Mucosa of descending colon (tissue), 3 donors: ENCODE measurements around the gene DOK6. TPM values are rescaled to one million over a fixed set of nuclear protein-coding genes. Genes with fewer than 3 reads are reported as not detected.
"Not testable (repeated sequence)": the region's sequence is repeated elsewhere in the genome, so short reads cannot be mapped to it uniquely, and the experiment has no call there.

Source experiments
- ATAC-seq: fragments of 200-7000 bp; cut with Tn5 transposase; one replicate; pipeline ENCODE4 v1.9.1; 2020; ENCODE audit warnings: mild to moderate bottlenecking, moderate library complexity
- DNase-seq, 3 donors: peaks; one replicate each; pipeline ENCODE4 v3.0.0-alpha.2; 2020
- H3K36me3 ChIP-seq: fragments of 200-600 bp; one replicate; pipeline ENCODE4 v1.8.0; 2021; ENCODE audit warnings: low read depth, mild to moderate bottlenecking
- H3K4me1 ChIP-seq: fragments of 200-600 bp; one replicate; pipeline ENCODE4 v1.8.0; 2021; ENCODE audit warnings: low read depth, mild to moderate bottlenecking
- H3K4me3 ChIP-seq: fragments of 200-600 bp; one replicate; pipeline ENCODE4 v1.8.0; 2021; ENCODE audit warnings: mild to moderate bottlenecking
- H3K9me3 ChIP-seq: fragments of 200-600 bp; one replicate; pipeline ENCODE4 v1.8.0; 2021; ENCODE audit warnings: mild to moderate bottlenecking
- intact Hi-C, 2 donors: fragments of 100-400 bp; cut with DNase I in 1 of 2; cut with micrococcal nuclease in 1 of 2; formaldehyde crosslinking; loops; one replicate each; pipeline versions ENCODE4 v1.11.0 to v1.11.1; 2022; cut with DNase I, micrococcal nuclease
- total RNA-seq, 3 donors: library from RNA; stranded (reverse); fragmentation: NEBNext Ultra II Directional in 2 of 3; extraction: Animal tissue kit (Norgen Biotek cat#: 25700) in 2 of 3; gene quantifications; one replicate each; pipeline versions ENCODE4 v1.2.1 to v1.2.4, GENCODE V29; 2021 to 2023
- TF ChIP-seq, protein P1 (sequence below): fragments of 200-600 bp; IDR thresholded peaks from one replicate; pipeline ENCODE4 v1.8.0; 2022; ENCODE audit warnings: antibody characterized with exemption, mild to moderate bottlenecking
- donor health status: DM: no; HTN: no; CAD: no; lungs with moderate emphysema.
- donor health status: DM: no; HTN: no; CAD: no.
- donor health status: DM: no; HTN: yes; CAD: no.

DOK6 gene
- total RNA-seq, 3 donors from 2014 or later, result 0.12 to 2.2 (median 0.72) TPM

DNA sequence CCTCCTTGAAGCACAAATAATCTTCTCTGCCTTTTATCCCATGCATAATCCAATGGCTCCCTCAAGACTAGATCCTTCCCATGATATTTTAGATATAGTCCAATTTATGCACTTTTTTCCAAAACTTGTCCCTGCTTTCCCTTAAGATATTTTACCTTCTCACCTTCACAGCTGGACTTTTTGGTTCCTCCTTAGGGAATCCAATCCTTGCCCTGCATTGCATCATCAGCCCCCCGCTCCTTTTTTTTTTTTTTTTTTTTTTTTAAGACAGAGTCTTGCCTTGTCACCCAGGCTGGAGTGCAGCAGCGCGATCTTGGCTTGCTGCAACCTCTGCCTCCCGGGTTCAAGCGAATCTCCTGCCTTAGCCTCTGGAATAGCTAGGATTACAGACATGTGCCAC lies 250.6 kb downstream of the DOK6 start:
- intact Hi-C loops, result no loop called here
- DNase-seq (no peak), ATAC-seq (no peak)
- Histone ChIP-seq H3K4me1 (no peaks in the 10 kb centered on the region), H3K4me3 (no peak overlapping the region), H3K9me3 (no peaks in the 10 kb centered on the region), H3K36me3 (no peaks in the 10 kb centered on the region)
- TF ChIP-seq, protein P1, sequence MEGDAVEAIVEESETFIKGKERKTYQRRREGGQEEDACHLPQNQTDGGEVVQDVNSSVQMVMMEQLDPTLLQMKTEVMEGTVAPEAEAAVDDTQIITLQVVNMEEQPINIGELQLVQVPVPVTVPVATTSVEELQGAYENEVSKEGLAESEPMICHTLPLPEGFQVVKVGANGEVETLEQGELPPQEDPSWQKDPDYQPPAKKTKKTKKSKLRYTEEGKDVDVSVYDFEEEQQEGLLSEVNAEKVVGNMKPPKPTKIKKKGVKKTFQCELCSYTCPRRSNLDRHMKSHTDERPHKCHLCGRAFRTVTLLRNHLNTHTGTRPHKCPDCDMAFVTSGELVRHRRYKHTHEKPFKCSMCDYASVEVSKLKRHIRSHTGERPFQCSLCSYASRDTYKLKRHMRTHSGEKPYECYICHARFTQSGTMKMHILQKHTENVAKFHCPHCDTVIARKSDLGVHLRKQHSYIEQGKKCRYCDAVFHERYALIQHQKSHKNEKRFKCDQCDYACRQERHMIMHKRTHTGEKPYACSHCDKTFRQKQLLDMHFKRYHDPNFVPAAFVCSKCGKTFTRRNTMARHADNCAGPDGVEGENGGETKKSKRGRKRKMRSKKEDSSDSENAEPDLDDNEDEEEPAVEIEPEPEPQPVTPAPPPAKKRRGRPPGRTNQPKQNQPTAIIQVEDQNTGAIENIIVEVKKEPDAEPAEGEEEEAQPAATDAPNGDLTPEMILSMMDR, result no peak

DNA sequence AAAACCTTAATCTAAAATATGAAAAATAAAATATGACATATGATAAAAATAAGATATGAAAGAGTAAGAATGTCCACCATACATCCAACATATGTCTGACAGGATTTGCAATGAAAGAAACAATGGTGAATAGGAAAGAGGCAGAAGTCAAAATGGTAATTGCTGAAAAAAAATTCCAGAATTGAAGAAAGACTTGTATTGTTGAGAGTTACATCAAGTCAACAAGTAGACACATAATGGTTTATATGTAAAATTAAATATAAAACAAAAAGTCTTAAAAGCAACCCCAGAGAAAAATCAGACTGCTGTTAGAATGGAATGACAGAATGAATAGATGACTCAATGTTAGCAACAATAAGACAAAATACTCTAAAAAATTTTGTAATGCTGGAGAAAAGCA lies 255.1 kb downstream of the DOK6 start:
- Histone ChIP-seq H3K36me3 (no peaks in the 10 kb centered on the region), H3K4me3 (no peak overlapping the region), H3K4me1 (no peaks in the 10 kb centered on the region), H3K9me3 (no peaks in the 10 kb centered on the region)
- intact Hi-C loops, result no loop called here
- ATAC-seq (no peak), DNase-seq (no peak)
- TF ChIP-seq, protein P1, result no peak

DNA sequence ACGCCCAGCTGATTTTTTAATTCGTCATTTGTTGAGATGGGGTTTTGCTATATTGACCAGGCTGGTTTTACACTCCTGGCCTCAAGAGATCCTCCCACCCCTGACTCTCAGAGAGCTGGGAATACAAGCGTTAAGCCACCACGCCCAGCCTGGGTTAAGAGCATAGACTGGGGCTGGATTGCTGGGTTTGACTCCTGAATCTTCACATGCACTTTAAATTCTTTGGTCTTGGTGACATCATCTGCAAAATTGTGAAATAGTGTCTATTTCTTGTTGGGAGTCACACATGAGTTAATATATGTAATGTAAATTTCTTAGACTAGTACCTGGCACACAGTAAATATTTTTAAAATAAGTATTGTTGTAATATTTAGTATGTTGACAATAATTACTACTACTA lies 257.4 kb downstream of the DOK6 start:
- TF ChIP-seq, protein P1, result no peak
- Histone ChIP-seq H3K4me1 (no peaks in the 10 kb centered on the region), H3K4me3 (no peak overlapping the region), H3K36me3 (no peaks in the 10 kb centered on the region), H3K9me3 (no peaks in the 10 kb centered on the region)
- no peak for DNase-seq
- ATAC-seq, result no peak
- intact Hi-C loops, result no loop called here

DNA sequence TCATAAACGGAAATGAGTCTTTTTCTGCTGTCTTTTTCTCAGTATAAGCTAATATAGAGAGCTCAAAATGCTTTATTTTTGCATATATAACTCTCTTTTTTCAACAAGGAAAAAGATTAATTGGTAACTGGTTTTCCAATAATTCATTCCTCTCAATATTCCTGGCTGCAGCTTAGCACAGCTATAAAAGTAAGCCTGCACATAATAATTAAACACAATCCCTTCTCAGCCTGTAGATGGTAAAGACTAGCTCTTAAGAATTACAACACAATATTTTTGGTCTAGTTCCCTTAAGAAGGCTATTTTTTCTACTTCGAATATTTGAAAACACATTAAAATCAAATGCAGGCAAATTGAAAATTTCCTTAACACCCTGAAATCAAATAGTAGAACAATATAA lies 258.0 kb downstream of the DOK6 start:
- TF ChIP-seq, protein P1, result no peak
- no peaks in the 10 kb centered on the region for H3K4me1 ChIP-seq
- no peaks in the 10 kb centered on the region for H3K36me3 ChIP-seq
- H3K4me3 ChIP-seq, result no peak overlapping the region
- DNase-seq (no peak), ATAC-seq (no peak)
- H3K9me3 ChIP-seq, result no peaks in the 10 kb centered on the region
- intact Hi-C loops, result no loop called here

DNA sequence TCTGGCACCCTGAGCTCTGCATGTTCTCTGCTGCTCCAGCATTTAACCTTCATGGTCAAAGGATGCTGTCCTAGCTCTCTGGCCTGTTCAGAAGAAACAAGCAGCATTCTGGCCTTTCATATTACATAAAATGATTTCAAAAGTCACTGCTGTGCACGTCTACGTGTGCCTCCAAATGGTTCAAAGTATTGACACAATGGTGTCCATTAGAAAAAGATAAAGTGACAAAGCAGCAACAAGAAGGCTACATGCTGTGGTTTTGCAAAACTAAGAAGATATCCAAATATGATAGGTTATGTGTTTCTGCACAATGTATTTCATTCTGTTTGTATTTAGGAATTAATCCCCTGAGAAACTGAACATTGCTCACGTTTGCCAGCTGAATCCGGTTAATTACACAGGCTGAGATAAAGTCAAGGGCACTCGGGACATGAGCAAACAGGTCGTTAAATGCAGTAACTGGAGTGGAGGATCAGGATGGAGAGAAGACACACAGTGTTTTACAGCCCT lies 258.5 kb downstream of the DOK6 start:
- Histone ChIP-seq H3K4me1 (no peaks in the 10 kb centered on the region), H3K4me3 (no peak overlapping the region), H3K36me3 (no peaks in the 10 kb centered on the region), H3K9me3 (no peaks in the 10 kb centered on the region)
- intact Hi-C loops, result no loop called here
- ATAC-seq, result no peak
- DNase-seq, result no peak
- TF ChIP-seq, protein P1, result no peak

DNA sequence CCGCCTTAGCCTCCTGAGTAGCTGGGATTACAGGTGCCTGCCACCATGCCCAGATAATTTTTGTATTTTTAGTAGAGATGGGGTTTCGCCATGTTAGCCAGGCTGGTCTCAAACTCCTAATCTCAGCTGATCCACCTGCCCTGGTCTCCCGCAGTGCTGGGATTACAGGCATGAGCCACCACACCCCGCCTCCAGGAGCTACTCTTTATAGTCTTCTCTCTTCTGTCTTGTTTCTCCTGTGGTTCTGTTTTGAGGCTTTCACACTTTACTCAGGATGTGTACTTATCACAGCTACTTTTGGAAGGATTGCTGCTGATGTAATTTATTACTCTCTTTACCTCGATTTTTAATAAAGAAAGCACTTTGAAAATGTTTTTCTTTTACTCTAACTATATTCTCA lies 261.4 kb downstream of the DOK6 start:
- H3K4me3 ChIP-seq, H3K36me3 ChIP-seq, H3K4me1 ChIP-seq, H3K9me3 ChIP-seq, DNase-seq, ATAC-seq, intact Hi-C loops: not testable (repeated sequence)
